ENCODE data around the gene ELFN1. TPM values are rescaled to one million over a fixed set of nuclear protein-coding genes. Genes with fewer than 3 reads are reported as not detected.
"Not testable (repeated sequence)": the region's sequence is repeated elsewhere in the genome, so short reads cannot be mapped to it uniquely, and the experiment has no call there.

ELFN1 gene
- total RNA-seq, 3 donors from 2014 or later, result 0.59 to 1.3 (median 0.96) TPM

- DNase-seq (ENCODE audit: low spot score in 2 of 2), result no peak
- Histone ChIP-seq H3K27me3 (peaks cover 0 to 11% of the 10 kb centered on the region in 2 donors), H3K9me3 (peaks cover 3 to 5% of the 10 kb centered on the region in 2 donors), H3K36me3 (no peaks in the 10 kb centered on the region), H3K4me3 (no peak overlapping the region), H3K4me1 (no peaks in the 10 kb centered on the region), H3K27ac (no peak overlapping the region)
- intact Hi-C loops (cut with DNase I; ENCODE audit: low total_unique reads), result no loop called here
- TF ChIP-seq CTCF (IDR thresholded peaks at IDR 0.05) (no peak), POLR2AphosphoS5 (IDR thresholded peaks at IDR 0.05) (no peak), POLR2A (IDR thresholded peaks at IDR 0.05) (no peak)
These were observed 48.0 kb downstream of the ELFN1 start for GRCh38 chr7:1717903-1718676.

- H3K36me3 ChIP-seq; H3K9me3 ChIP-seq; H3K27ac ChIP-seq; intact Hi-C loops (cut with DNase I; ENCODE audit: low total_unique reads); H3K4me3 ChIP-seq; H3K4me1 ChIP-seq; DNase-seq (ENCODE audit: low spot score in 2 of 2): not testable (repeated sequence)
- H3K27me3 ChIP-seq, result peaks cover 0 to 11% of the 10 kb centered on the region in 2 donors
These were observed 48.8 kb downstream of the ELFN1 start for GRCh38 chr7:1718850-1719249.

GRCh38 chr7:1719256-1719655 is 49.2 kb downstream of the ELFN1 start:
- intact Hi-C loops (cut with DNase I; ENCODE audit: low total_unique reads); H3K4me3 ChIP-seq; H3K36me3 ChIP-seq; H3K9me3 ChIP-seq; H3K4me1 ChIP-seq; DNase-seq (ENCODE audit: low spot score in 2 of 2); H3K27ac ChIP-seq: not testable (repeated sequence)
- peaks cover 0 to 11% of the 10 kb centered on the region in 2 donors for H3K27me3 ChIP-seq

GRCh38 chr7:1719913-1720312 is 49.8 kb downstream of the ELFN1 start:
- Histone ChIP-seq H3K36me3 (no peaks in the 10 kb centered on the region), H3K9me3 (peaks cover under 1 to 1% of the 10 kb centered on the region in 2 donors), H3K4me3 (no peak overlapping the region), H3K27me3 (peaks cover 0 to 18% of the 10 kb centered on the region in 2 donors), H3K4me1 (no peaks in the 10 kb centered on the region), H3K27ac (no peak overlapping the region)
- DNase-seq (ENCODE audit: low spot score in 2 of 2), result no peak
- TF ChIP-seq POLR2AphosphoS5 (IDR thresholded peaks at IDR 0.05) (no peak), POLR2A (IDR thresholded peaks at IDR 0.05) (no peak), CTCF (IDR thresholded peaks at IDR 0.05) (no peak)
- intact Hi-C loops (cut with DNase I; ENCODE audit: low total_unique reads), result no loop called here

DNA sequence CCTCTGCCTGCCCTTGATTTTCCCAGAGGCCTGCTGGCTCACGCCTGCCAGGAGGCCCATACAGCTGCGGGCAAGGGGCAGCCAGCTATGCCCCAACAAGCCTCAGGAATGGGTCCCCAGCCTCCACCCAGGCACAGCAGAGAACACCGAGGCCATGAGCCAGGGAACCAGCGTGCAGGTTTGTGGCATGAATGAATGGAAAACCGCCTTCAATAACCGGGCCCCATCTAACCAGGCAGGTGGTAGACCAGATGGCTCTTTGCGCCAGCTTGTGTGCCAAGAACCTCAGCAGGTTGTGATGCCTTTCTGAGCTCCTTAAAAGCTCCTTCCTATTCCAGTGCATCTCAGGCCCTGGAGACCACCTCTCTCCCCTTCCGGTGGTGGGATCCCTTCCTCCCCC is 50.2 kb downstream of the ELFN1 start:
- no peak for DNase-seq (ENCODE audit: low spot score in 2 of 2)
- Histone ChIP-seq H3K4me1 (no peaks in the 10 kb centered on the region), H3K27ac (no peak overlapping the region), H3K27me3 (peaks cover 0 to 22% of the 10 kb centered on the region in 2 donors), H3K4me3 (no peak overlapping the region), H3K36me3 (no peaks in the 10 kb centered on the region), H3K9me3 (no peaks in the 10 kb centered on the region)
- intact Hi-C loops (cut with DNase I; ENCODE audit: low total_unique reads), result no loop called here
- TF ChIP-seq POLR2A (IDR thresholded peaks at IDR 0.05), result no peak
- no peak for TF ChIP-seq POLR2AphosphoS5 (IDR thresholded peaks at IDR 0.05)
- TF ChIP-seq CTCF (IDR thresholded peaks at IDR 0.05), result no peak

DNA sequence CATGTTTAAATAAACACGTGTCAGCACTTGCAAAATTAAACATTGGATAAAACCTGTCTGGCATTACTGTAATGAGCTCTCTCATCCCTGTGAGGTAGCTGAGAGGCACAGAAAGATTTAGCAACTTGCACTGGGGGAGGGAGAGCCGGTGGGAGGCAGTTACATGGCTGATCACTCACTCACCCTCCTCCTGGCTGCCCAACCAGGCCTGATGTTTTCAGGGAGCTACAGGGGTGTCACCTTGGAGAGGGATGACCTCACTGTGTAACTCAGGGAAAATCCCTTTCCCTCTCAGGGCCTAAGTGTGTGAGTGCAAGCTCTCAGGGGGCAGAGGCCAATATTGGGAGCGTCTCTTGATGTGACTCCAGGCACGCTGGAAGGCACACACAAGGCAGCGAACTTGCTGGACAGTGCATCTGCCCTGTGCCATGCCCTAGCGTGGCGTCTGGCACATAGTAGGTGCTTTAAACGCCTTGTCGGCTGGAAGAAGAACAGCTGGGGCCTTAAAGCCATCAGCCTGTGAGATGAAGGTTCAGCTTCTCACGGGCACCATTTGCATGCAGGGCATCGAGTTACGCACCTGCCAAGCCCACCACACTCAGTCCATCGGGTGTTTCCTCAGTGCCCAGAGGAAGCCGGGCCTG is 51.1 kb downstream of the ELFN1 start:
- TF ChIP-seq POLR2A (IDR thresholded peaks at IDR 0.05) (no peak), CTCF (IDR thresholded peaks at IDR 0.05) (no peak), POLR2AphosphoS5 (IDR thresholded peaks at IDR 0.05) (no peak)
- H3K27ac ChIP-seq, result no peak overlapping the region
- no peaks in the 10 kb centered on the region for H3K4me1 ChIP-seq
- H3K27me3 ChIP-seq, result peaks cover 0 to 29% of the 10 kb centered on the region in 2 donors
- no peaks in the 10 kb centered on the region for H3K9me3 ChIP-seq
- intact Hi-C loops (cut with DNase I; ENCODE audit: low total_unique reads), result no loop called here
- H3K4me3 ChIP-seq, result no peak overlapping the region
- no peak for DNase-seq (ENCODE audit: low spot score in 2 of 2)
- no peaks in the 10 kb centered on the region for H3K36me3 ChIP-seq
